Fibroblast of skin of back (primary cell): ENCODE results near the gene GSKIP.

Experiments used
- DNase-seq: peaks from one replicate; pipeline ENCODE4 v3.0.0-alpha.2; 2013

Gene GSKIP

DNA sequence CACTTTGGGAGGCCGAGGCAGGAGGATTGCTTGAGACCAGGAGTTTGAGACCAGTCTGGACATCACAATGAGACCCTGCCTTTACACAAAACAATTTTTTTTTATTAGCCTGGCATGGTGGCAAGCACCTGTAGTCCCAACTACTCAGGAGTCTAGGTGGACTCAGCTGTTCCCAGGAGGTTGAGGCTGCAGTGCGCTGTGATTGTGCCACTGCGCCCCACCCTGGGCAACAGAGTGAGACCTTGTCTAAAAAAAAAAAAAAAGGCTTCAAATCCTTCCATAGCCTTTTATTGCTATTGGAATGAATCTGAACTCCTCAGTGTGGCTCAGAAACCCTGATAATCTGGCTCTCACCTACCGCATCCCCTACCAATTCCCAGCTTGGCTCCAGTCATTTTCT lies 54.7 kb downstream of the GSKIP start:
- DNase-seq: no peak

DNA sequence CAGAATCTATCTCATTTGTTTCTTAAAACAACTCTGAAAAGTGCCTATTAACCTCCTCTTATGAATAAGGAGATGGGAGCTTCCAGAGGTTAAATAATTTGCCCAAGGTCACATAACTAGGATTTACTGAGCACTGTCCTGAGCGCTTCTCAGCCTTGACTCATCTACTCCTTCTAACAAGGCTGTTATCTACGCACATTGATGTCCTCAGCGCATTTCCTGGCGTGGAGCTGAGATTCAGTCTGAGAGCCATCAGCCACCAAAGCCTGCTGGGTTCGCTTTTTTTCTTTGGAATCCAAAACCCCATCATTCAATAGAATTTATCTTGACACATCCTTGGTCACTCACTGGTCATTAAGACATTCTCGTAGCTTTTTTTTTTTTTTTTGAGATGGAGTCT lies 57.9 kb downstream of the GSKIP start:
- no peak for DNase-seq

DNA sequence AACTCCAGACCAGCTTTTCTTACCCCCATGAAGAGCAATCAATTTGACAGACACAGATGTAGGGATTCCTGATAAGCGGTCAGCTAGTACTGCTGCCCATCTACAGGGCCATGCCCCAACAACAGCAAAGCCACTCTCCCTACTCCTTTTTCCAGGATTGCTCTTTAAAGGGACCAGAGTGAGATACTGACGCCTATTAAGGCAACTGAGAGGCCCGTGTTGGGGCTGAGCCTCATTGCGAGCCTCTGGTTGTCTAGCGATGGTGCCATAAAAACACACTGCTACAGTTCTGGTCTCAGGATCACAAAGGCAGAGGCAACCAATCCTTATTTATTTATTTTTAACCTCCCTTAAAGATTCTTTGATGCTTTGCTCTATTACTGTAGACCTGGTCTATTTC lies 59.7 kb downstream of the GSKIP start:
- DNase-seq: no peak

DNA sequence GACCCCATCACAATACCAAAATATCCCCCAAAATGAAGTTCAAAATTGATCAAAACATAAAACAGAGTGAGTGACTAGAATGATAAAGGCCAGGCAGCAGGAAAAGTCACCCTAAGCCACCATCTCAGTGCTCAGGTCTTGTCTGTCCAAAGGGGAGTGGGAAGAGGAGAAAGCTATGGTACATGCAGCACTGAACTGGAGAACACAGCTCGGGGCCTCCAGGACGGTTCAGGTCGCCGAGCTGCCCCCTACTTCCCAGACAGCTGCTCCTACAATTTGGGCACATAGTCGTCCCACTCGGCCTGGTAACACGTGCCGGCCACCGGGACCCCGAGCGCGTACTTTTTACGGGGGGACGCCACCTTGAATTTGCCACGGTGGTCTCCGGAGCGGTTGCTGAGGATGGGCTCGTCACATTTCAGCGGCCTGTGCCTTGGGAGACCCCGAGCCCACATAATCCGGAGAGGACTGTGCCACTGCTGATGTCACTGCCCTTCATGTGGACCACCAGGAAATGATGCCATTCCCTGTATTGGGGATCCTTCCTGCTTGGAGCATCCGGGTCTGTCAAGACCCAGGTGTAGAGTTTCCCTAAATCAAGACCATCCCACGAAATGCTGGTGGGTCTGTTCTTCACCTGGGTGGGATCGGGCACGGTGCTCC lies 60.3 kb downstream of the GSKIP start:
- no peak for DNase-seq

DNA sequence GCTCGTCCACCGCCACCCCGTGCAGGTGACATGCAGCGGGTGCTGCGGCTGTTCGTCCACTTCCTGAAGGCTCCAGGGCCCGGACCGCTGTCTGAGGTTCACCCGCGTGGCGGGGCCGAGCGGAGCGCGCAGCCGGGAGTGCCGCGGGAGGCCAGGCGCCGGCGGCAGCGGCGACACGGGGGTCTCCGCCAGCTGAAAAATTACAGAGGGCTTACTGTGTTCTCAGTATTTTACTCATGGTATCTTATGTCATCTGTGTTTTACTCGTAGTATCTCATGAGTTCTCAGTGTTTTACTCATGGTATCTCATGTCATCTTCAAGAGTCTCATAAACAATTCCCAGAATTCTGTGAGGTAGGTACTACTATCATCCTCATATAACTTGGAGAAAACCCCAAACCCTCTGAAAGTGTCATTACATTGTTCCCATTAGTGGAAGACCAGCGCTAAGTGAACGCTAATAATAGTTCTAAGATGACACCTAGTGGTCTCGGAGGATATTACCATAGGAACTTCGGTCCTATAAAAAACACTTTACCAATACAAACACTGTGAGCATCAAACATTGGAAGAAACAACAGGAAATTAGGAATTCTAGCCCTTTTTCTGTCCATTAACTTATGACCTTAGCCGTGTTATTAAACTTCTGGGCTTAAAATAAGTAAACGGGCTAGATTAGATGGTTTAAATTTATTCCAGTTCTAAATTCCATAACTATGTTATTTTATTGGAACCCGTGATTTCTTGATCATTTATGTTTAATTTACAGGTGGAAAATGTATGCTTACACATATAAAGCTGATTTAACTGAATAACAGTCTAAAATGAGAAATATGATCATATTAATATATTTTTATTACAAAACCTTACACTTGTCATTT lies 61.0 kb downstream of the GSKIP start:
- peak; percentile 70 for DNase-seq

DNA sequence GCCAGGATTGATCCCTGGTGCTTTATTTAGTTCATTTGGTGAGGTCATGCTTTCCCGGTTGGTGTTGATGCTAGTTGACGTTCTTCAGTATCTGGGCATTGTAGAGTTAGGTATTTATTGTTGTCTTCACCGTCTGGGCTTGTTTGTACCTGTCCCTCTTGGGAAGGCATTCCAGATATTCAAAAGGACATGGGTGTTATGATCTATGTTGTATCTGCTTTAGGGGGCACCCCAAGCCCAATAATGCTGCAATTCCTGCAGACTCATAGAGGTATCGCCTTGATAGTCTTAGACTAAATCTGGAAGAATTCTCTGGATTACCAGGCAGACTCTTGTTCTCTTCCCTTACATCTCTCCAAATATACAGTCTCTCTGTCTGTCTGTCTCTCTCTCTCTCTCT lies 70.7 kb downstream of the GSKIP start:
- DNase-seq: no peak
